ENCODE results near the gene TMEM60. TPM values are rescaled to one million over a fixed set of nuclear protein-coding genes. Genes with fewer than 3 reads are reported as not detected.

TMEM60 gene
- total and polyA plus RNA-seq, 10 of the 15 experiments (the other 5 are each of a cell fraction or from before 2014, with no cell fraction given), result 13.2 to 94.2 (median 30.2) TPM

DNA sequence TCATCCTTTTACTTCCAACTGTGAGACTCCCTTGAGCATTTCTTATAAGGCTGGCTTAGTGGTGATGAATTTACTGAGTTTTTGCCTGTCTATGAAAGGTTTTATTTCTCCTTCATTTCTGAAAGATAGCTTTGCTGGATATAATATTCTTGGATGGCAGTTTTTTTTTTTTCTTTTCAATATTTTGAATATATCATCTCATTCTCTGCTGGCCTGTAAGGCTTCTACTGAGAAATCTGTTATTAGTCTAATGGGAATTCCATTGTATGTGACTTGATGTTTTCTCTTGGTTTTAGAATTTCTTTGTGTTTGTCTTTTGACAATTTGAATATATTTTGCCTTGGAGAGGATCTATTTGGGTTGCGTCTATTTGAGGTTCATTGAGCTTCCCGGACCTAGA, 22.7 kb upstream of the TMEM60 start:
- ChIA-PET POLR2A (no interaction called here), SMC1A (ENCODE audit: uncharacterized antibody, unreplicated experiment) (no interaction called here), CTCF (interaction anchor here (0.6 to 0.8 kb wide), 2 partner anchors 15 to 17 kb away, joined by 3 read pairs; no protein-coding TSS in a partner anchor), RAD21 (ENCODE audit: unreplicated experiment) (no interaction called here)
- Histone ChIP-seq H3K4me1 (ENCODE audit: control insufficient read depth, insufficient read depth, low read length) (peaks cover 10% of the 10 kb centered on the region), H3K9me3 (replicated peaks; ENCODE audit: control insufficient read depth, insufficient read depth, low read length) (peaks cover 63% of the 10 kb centered on the region), H3K27ac (ENCODE audit: control insufficient read depth, insufficient read depth) (no peak overlapping the region), H3K4me2 (ENCODE audit: control insufficient read depth, insufficient read depth) (no peak overlapping the region), H3K36me3 (ENCODE audit: control insufficient read depth in 2 of 2, insufficient read depth in 2 of 2, low read length in 1 of 2) (peaks cover 6 to 13% of the 10 kb centered on the region in 2 experiments; a peak in 3 of 4 replicates), H4K20me1 (ENCODE audit: control insufficient read depth, insufficient read depth) (no peaks in the 10 kb centered on the region), H3K27me3 (replicated peaks in 1 of 2; ENCODE audit: control insufficient read depth in 2 of 2, insufficient read depth in 2 of 2, low read length in 1 of 2) (no peaks in the 10 kb centered on the region), H2AFZ (ENCODE audit: control insufficient read depth, low read depth, low read length) (no peak overlapping the region), H3K4me3 (no peak overlapping the region), H3K9ac (ENCODE audit: control insufficient read depth, insufficient read depth, low read length) (no peak overlapping the region), H3K79me2 (ENCODE audit: control insufficient read depth, insufficient read depth, low read length) (peaks cover 38% of the 10 kb centered on the region)
- no TSS peak for BruUV-seq (replicated peaks)
- intact Hi-C loops (cut with micrococcal nuclease; ENCODE audit: unreplicated experiment), result no loop called here
- no peak for DNase-seq (ENCODE audit: low read depth, low spot score)
- TF ChIP-seq RELB (IDR thresholded peaks at IDR 0.05; ENCODE audit: low read depth), result peak; percentile 27; the same call in 1 of the 2 replicates
- TF ChIP-seq IKZF1 (conservative IDR thresholded peaks at IDR 0.05), result no peak
- TF ChIP-seq NFIC (IDR thresholded peaks at IDR 0.05; ENCODE audit: low read depth, low read length), result no peak
- TF ChIP-seq RELA (IDR thresholded peaks at IDR 0.05; ENCODE audit: borderline replicate concordance, partially characterized antibody), result no peak
- TF ChIP-seq CBX5 (IDR thresholded peaks at IDR 0.05; ENCODE audit: low read depth), result peak; percentile 99
- TF ChIP-seq ZBTB4 (CRISPR knock-in tag; IDR thresholded peaks at IDR 0.05), result no peak
- TF ChIP-seq SREBF2 (IDR thresholded peaks at IDR 0.05; ENCODE audit: low read length), result no peak
- TF ChIP-seq ZNF384 (IDR thresholded peaks at IDR 0.05; ENCODE audit: borderline replicate concordance, low read depth, low read length), result 0 out of 2 replicates have a peak, but pooled peaks have one; percentile 12
- TF ChIP-seq SMAD1 (IDR thresholded peaks at IDR 0.05; ENCODE audit: low read depth, partially characterized antibody), result no peak
- TF ChIP-seq E4F1 (IDR thresholded peaks at IDR 0.05; ENCODE audit: borderline replicate concordance, partially characterized antibody), result no peak
- TF ChIP-seq BHLHE40 (IDR thresholded peaks at IDR 0.05; ENCODE audit: borderline replicate concordance in 1 of 2, low read depth in 2 of 2, low read length in 1 of 2), result no peak
- no peak for TF ChIP-seq SREBF1 (IDR thresholded peaks at IDR 0.05; ENCODE audit: low read length)
- no peak for TF ChIP-seq NR2F1 (conservative IDR thresholded peaks at IDR 0.05)
- FAIRE-seq, result no peak
- ATAC-seq, result no peak
- 89% methylated on average over 2 of the region's 2 CpGs for WGBS (ENCODE audit: insufficient coverage, insufficient replicate concordance, low lambda C conversion rate, missing lambda C conversion rate)
- in situ Hi-C loops (cut with MboI), result no loop called here
